SKM-1 treated with dmso at 0.1 percent for 144 hours (cell line): Measurements from ENCODE around the gene FPR2.
"Not testable (repeated sequence)": the region's sequence is repeated elsewhere in the genome, so short reads cannot be mapped to it uniquely, and the experiment has no call there.

ENCODE experiments used
- DNase-seq: peaks from one replicate; lab custom pipeline; 2025; ENCODE audit not compliant: unreplicated experiment; lab: John Stamatoyannopoulos, UW

Gene FPR2, protein sequence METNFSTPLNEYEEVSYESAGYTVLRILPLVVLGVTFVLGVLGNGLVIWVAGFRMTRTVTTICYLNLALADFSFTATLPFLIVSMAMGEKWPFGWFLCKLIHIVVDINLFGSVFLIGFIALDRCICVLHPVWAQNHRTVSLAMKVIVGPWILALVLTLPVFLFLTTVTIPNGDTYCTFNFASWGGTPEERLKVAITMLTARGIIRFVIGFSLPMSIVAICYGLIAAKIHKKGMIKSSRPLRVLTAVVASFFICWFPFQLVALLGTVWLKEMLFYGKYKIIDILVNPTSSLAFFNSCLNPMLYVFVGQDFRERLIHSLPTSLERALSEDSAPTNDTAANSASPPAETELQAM

DNA sequence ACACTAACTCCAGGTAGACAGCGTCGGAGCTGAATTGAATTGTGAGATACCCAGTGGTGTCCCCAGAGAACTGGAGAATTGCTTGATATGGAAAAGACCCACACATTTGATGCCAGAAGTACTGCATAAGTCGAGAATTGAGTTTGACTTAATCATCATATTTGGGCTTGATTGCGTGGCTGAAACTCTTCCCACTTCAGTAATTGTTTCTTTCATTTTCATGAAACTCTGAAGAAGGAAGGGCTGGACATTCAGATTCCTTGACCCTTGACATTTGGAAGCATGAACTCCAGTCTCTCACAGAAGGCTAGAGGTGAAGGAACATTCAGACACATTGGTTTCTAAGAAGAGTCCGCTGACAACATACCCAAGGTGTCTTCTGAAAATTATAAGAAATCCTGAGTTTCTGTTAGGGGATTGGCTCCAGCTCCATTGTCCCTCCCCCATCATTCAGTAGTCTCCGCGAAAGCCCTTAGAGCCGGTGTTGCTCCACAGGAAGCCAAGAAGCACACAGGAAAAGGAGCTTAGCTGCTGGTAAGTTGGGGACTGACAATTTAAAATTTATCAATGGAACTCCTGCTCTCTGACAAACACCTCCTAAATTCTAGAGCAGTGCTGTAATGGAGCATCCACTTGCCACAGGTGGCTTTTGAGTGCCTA, at the start of gene FPR2:
Gene FPR2 (plus strand): TSS at position 484 of the 660 bp plus-strand sequence. CDS start 7,479 bp downstream, outside the sequence.
- peak; percentile 41 for DNase-seq

GRCh38 chr19:51711702-51712101, 49.3 kb upstream of the FPR2 start:
- no peak for DNase-seq

DNA sequence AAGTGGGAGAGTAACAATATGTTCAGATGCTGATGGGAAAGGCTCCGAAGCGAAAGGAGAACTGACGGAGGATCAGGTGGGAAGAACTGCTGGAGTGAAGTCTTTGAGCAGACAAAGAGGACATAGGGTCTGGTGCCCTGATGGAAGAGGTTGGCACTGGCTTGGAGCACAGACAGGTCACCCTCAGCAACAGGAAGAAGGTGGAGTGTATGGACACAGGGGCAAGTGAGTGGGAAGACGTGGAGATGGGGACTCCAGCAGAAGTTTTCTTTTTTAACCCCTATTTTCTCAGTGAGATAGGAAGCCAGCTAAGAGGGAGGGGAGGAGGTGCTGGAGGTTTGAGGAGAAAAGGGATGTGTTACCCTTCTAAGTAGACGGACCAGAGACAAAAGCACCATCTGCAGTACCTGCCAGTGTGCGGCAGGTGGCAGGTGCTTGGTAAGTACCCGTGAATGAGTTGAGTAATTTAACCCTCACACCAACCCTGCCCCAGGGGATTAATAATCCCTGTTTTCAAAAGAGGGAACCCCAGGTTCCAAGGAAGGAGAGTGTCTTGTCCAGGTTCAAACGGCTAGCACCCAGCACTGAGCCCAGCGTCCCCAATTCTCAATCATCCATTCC, 48.4 kb upstream of the FPR2 start:
- DNase-seq: no peak

GRCh38 chr19:51713319-51714285, 47.4 kb upstream of the FPR2 start:
- DNase-seq: no peak

GRCh38 chr19:51714848-51715247, 46.1 kb upstream of the FPR2 start:
- DNase-seq: no peak

- DNase-seq: no peak
Observed at GRCh38 chr19:51715850-51716249, 45.1 kb upstream of the FPR2 start.

- DNase-seq: no peak
Observed at GRCh38 chr19:51716925-51717324, 44.1 kb upstream of the FPR2 start.

DNA sequence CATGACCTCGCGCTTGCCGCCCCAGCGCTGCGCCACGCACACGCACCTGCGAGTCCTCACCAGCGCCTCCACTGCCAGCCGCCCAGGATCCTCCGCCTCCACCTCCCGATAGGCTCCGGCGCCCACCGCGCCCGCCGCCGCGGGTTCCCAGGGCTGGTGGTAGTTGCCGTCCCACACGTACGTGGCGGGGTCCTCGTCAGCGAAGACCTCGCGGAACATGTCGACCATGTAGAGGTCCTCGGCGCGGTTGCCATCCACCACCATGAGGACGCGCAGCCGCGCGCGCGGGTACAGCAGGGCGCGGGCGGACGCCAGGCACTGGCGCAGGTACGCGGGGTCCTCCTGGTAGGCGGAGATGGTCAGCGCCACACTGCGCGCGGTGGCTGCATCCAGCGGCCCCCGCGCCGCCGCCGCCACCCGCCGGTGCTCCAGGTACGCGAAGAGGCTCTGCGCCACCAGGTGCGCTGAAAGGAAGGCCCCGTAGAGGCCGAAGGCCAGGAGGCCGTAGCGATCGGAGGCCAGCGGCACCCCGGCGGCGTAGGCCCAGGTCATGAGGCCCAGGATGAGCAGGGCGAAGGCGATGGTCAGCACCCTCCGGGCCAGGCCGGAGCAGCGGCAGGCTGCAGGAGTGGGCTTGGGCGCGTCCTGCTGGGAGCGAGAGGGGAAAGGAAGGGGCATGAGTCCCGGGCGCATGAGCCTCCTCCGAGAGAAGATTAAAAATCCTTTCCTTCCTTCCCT, 41.6 kb upstream of the FPR2 start:
- no peak for DNase-seq

DNA sequence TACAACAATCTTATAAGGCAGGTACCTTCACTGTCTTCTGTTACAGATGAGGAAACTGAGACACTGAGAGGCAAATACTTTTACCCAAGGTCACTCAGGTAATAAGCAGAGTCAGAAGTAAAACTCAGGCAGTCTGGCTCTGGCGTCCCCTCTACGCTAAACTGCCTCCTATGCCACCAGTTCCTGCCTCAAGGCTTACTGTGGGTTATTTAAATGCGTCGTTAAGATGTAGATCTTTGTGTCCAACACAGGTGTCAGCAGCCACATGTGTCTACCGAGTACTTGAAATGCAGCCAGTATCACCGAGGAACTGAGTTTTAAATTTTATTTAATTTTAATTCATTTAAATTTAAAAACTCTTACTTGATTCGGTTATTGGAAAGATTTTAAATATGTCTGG, 39.1 kb upstream of the FPR2 start:
- no peak for DNase-seq

DNA sequence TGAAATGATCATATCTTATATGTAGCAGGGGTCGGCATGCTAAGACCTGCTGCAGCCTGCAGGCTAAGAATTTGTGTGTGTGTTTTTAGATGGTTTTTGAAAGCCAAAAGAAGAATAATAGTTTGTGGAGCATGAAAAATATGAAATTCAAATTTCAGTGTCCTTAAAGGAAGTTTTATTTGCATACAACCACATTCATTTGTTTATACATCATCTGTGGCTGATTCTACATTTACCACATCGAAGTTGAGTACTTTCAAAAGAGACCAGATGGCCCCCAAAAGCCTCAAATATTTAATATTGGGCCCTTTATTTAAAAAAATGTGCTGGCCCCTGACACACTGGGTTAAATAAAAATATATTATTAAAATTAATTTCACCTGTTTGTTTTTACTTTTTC, 38.5 kb upstream of the FPR2 start:
- DNase-seq: no peak

GRCh38 chr19:51724543-51724942, 36.4 kb upstream of the FPR2 start:
- DNase-seq: no peak

DNA sequence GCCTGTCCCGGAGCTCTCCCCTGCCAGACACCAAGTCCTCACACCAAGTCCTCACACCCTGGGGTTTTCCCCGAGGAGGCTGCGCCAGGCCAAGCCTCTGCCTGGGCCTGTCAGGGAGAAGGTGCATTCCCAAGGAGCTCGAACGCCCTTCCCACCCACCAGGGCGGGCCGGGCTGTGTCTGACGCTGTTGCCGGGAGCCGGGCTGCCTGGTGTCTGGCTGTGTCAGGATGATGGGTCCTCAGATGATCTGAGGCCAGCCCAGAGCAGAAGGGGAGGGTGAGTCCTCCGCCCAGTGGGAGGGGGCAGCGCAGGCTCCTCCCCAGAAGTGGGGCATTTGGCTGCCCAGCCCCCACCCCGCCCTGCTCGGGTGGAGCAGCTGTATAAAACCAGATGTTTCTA, 34.9 kb upstream of the FPR2 start:
- no peak for DNase-seq

DNA sequence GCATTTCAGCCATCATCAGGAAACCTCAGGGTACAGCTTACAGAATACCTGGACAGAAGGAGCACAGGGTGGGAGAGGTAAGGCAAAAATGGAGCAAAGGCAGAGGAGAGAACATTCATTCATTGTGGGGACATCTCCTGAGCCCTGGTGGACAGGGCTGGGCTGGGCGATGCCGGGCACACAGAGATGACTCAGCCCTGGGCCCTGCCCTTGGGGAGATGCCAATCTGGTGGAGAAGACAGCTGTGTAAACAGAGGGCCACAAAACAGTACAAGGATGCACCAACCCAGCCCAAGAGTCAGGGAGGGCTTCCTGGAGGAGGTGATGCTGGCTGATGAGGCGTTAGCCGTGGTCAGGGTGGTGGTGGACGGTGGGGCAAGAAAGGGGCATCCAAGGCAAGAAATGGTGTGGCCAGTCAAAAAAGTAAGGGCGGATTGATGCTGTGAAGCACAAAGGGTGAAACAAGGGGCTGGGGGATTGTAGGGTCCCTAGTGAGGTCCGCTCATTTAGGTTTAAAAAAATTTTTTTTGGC, 33.6 kb upstream of the FPR2 start:
- no peak for DNase-seq

DNA sequence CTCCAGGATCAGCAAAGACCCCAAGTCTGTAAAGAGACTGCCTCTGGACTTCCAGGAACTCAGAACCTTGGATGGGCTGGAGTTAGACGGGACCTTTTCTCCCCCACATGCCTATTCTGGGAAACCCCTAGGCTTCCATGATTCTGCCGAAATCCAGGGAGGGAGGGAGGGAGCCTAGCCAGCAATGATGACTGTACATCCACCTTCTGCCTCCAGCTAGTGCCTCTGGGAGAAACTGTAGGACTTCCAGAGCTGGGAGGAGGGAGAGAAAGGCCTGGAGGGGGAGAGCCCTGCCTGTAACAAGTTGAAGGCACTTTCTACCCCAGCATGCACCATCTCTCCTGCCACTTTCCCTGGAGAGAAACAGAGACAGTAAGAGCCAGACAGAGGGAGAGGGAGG, 31.2 kb upstream of the FPR2 start:
- DNase-seq: no peak

- no peak for DNase-seq
Observed at GRCh38 chr19:51733742-51734522, 27.0 kb upstream of the FPR2 start.

GRCh38 chr19:51735759-51736449, 25.1 kb upstream of the FPR2 start:
- peak; percentile 78 for DNase-seq

DNA sequence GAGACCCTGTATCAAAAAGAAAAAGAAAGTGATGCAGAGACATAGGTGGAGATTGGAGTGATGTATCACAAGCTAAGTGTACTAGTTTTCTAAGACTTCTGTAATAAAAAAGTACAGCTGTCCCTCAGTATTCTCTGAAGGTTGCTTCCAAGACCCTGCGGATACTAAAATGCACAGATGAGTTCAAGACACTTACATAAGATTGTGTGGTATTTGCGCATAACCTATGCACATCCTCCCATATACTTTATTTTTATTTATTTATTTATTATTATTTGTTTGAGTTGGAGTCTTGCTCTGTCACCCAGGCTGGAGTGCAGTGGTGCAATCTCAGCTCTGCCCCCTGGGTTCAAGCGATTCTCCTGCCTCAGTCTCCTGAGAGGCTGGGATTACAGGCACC, 23.6 kb upstream of the FPR2 start:
- DNase-seq: no peak

DNA sequence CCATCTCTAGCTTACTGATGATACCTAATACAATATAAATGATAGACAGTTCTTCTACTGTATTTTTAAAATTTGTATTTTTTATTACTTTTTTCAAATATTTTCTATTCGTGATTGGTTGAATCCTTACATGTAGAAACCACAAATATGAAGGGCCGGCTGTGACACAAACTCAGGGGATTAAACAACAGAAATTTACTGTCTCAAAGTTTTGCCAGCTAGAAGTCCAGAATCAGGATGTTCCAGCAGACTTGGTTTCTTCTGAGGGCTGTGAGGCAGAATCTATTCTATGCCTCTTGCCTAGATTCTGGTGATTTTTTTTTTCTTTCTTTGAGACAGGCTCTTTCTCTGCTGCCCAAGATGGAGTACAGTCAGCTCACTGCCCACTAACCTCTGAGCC, 23.1 kb upstream of the FPR2 start:
- no peak for DNase-seq

- DNase-seq: not testable (repeated sequence)
Observed at GRCh38 chr19:51738523-51738922, 22.5 kb upstream of the FPR2 start.
